ENCODE data around the gene MARK3. TPM values are rescaled to one million over a fixed set of nuclear protein-coding genes. Genes with fewer than 3 reads are reported as not detected.
A peak's percentile ranks its signal among the peaks of the same experiment; 100 is the strongest.

The MARK3 gene
- total and polyA plus RNA-seq, 2 of the 13 experiments (the other 11 are each of a cell fraction or from before 2014, with no cell fraction given): 47.7 to 56.6 TPM

DNA sequence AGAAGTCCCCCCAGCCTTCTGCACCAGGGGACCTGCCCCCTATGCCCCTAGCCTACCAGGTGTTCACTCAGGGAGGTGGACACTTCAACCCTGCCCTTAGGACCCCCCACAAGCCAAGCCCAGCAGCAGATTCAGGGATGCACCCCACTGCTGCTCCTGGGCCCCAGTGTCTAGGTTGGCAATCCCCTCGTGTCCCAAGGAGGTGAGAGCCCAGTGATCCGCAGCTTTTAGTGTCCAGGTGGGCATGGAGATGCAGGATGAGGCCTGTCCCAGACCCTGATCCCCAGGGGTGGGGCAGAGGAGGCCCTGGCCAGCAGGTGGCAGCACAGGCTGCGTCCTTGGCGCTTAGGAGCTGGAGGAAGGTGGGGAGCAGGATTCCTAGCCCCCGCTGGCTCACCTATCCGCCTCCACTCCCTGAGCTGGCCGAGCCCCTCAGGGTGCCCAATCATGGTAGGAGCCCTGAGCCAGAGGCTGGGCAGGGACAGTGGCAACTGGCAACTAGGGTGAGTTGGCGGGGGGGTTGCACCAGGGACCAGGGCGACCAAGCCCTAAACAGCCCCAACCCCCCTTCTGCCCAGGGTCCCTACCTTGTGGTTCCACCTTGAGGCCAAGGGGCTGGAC, 133.3 kb downstream of the MARK3 start (continued):
- TF ChIP-seq, protein P1, sequence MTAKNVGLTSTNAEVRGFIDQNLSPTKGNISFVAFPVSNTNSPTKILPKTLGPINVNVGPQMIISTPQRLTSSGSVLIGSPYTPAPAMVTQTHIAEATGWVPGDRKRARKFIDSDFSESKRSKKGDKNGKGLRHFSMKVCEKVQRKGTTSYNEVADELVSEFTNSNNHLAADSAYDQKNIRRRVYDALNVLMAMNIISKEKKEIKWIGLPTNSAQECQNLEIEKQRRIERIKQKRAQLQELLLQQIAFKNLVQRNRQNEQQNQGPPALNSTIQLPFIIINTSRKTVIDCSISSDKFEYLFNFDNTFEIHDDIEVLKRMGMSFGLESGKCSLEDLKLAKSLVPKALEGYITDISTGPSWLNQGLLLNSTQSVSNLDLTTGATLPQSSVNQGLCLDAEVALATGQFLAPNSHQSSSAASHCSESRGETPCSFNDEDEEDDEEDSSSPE (CRISPR knock-in tag; IDR thresholded peaks at IDR 0.05): no peak
- TF ChIP-seq MZF1 (CRISPR knock-in tag; IDR thresholded peaks at IDR 0.05; ENCODE audit: borderline replicate concordance): no peak
- TF ChIP-seq, protein P2, sequence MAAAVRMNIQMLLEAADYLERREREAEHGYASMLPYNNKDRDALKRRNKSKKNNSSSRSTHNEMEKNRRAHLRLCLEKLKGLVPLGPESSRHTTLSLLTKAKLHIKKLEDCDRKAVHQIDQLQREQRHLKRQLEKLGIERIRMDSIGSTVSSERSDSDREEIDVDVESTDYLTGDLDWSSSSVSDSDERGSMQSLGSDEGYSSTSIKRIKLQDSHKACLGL (CRISPR knock-in tag; IDR thresholded peaks at IDR 0.05): no peak; the same call in 1 of the 2 replicates
- no peak for TF ChIP-seq KLF12 (CRISPR knock-in tag; IDR thresholded peaks at IDR 0.05; ENCODE audit: borderline replicate concordance)
- TF ChIP-seq HDAC2 (CRISPR knock-in tag; IDR thresholded peaks at IDR 0.05): no peak
- TF ChIP-seq ZNF333 (CRISPR knock-in tag; IDR thresholded peaks at IDR 0.05; ENCODE audit: borderline replicate concordance): no peak
- no peak for TF ChIP-seq EZH2 (conservative IDR thresholded peaks at IDR 0.05; ENCODE audit: low read depth, low read length)
- TF ChIP-seq FOXC1 (CRISPR knock-in tag; IDR thresholded peaks at IDR 0.05; ENCODE audit: borderline replicate concordance): no peak; the same call in 1 of the 2 replicates
- no peak for TF ChIP-seq ZNF383 (CRISPR knock-in tag; IDR thresholded peaks at IDR 0.05; ENCODE audit: borderline replicate concordance)
- no peak for TF ChIP-seq ZNF839 (CRISPR knock-in tag; IDR thresholded peaks at IDR 0.05; ENCODE audit: borderline replicate concordance)
- no peak for TF ChIP-seq GABPA (IDR thresholded peaks at IDR 0.05; ENCODE audit: low read depth, low read length)
- TF ChIP-seq GABPA (CRISPR knock-in tag; IDR thresholded peaks at IDR 0.05; ENCODE audit: low read depth): no peak
- TF ChIP-seq, protein P3, sequence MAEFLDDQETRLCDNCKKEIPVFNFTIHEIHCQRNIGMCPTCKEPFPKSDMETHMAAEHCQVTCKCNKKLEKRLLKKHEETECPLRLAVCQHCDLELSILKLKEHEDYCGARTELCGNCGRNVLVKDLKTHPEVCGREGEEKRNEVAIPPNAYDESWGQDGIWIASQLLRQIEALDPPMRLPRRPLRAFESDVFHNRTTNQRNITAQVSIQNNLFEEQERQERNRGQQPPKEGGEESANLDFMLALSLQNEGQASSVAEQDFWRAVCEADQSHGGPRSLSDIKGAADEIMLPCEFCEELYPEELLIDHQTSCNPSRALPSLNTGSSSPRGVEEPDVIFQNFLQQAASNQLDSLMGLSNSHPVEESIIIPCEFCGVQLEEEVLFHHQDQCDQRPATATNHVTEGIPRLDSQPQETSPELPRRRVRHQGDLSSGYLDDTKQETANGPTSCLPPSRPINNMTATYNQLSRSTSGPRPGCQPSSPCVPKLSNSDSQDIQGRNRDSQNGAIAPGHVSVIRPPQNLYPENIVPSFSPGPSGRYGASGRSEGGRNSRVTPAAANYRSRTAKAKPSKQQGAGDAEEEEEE (CRISPR knock-in tag; IDR thresholded peaks at IDR 0.05; ENCODE audit: borderline replicate concordance): no peak
- TF ChIP-seq ZFAT (CRISPR knock-in tag; conservative IDR thresholded peaks at IDR 0.05): no peak
- TF ChIP-seq ZBTB20 (CRISPR knock-in tag; IDR thresholded peaks at IDR 0.05; ENCODE audit: borderline replicate concordance, low read depth): 0 out of 2 replicates have a peak, but pooled peaks have one; percentile 36
- no peak for TF ChIP-seq ATM (IDR thresholded peaks at IDR 0.05; ENCODE audit: borderline replicate concordance)
- no peak for TF ChIP-seq JDP2 (CRISPR knock-in tag; IDR thresholded peaks at IDR 0.05; ENCODE audit: borderline replicate concordance)
